ENCODE data around the gene ADARB2.

Gene ADARB2

GRCh38 chr10:1130995-1131790, 606.1 kb downstream of the ADARB2 start:
- no peak for TF ChIP-seq CTCF (conservative IDR thresholded peaks at IDR 0.05; ENCODE audit: control insufficient read depth, insufficient read depth, low read depth, low read length)
- DNase-seq (ENCODE audit: low read depth), result no peak
- no peak overlapping the region for H3K4me3 ChIP-seq (ENCODE audit: control insufficient read depth, low read depth, low read length)

GRCh38 chr10:1130226-1130625, 607.1 kb downstream of the ADARB2 start:
- H3K4me3 ChIP-seq (ENCODE audit: control insufficient read depth, low read depth, low read length), result no peak overlapping the region
- no peak for DNase-seq (ENCODE audit: low read depth)
- no peak for TF ChIP-seq CTCF (conservative IDR thresholded peaks at IDR 0.05; ENCODE audit: control insufficient read depth, insufficient read depth, low read depth, low read length)

GRCh38 chr10:1128649-1129048, 608.7 kb downstream of the ADARB2 start:
- H3K4me3 ChIP-seq (ENCODE audit: control insufficient read depth, low read depth, low read length), result no peak overlapping the region
- TF ChIP-seq CTCF (conservative IDR thresholded peaks at IDR 0.05; ENCODE audit: control insufficient read depth, insufficient read depth, low read depth, low read length), result no peak
- no peak for DNase-seq (ENCODE audit: low read depth)

GRCh38 chr10:1128115-1128514, 609.2 kb downstream of the ADARB2 start:
- no peak for DNase-seq (ENCODE audit: low read depth)
- TF ChIP-seq CTCF (conservative IDR thresholded peaks at IDR 0.05; ENCODE audit: control insufficient read depth, insufficient read depth, low read depth, low read length), result no peak
- H3K4me3 ChIP-seq (ENCODE audit: control insufficient read depth, low read depth, low read length), result no peak overlapping the region

GRCh38 chr10:1127629-1128028, 609.7 kb downstream of the ADARB2 start:
- DNase-seq (ENCODE audit: low read depth), result no peak
- no peak for TF ChIP-seq CTCF (conservative IDR thresholded peaks at IDR 0.05; ENCODE audit: control insufficient read depth, insufficient read depth, low read depth, low read length)
- no peak overlapping the region for H3K4me3 ChIP-seq (ENCODE audit: control insufficient read depth, low read depth, low read length)

Data from fibroblast of mammary gland (primary cell).